Astrocyte (in vitro differentiated cells and primary cell): ENCODE measurements around the gene SATB2. TPM values are rescaled to one million over a fixed set of nuclear protein-coding genes. Genes with fewer than 3 reads are reported as not detected.

Experiments
- DNase-seq: peaks from one replicate; pipeline ENCODE4 v3.0.0-alpha.2; 2010; ENCODE audit warnings: low read depth
- FAIRE-seq: peaks from 2 replicates; lab custom pipeline; 2011; peaks lifted over from hg19 to GRCh38; lab: Jason Lieb, UNC
- H2AFZ ChIP-seq: 2 replicates; pipeline ENCODE4 v1.6.0; 2012; ENCODE audit warnings: low read depth, low read length, inconsistent platforms
- H3K27ac ChIP-seq: 2 replicates; pipeline ENCODE4 v1.5.1; 2011; ENCODE audit warnings: low read depth, low read length, inconsistent platforms
- H3K27me3 ChIP-seq: 2 replicates; pipeline ENCODE4 v1.6.0; 2011; ENCODE audit warnings: low read length, inconsistent platforms; ENCODE audit not compliant: insufficient read depth
- H3K36me3 ChIP-seq: 2 replicates; pipeline ENCODE4 v1.5.1; 2011; ENCODE audit warnings: low read length, inconsistent platforms; ENCODE audit not compliant: insufficient read depth
- H3K4me1 ChIP-seq: 2 replicates; pipeline ENCODE4 v1.5.1; 2011; ENCODE audit warnings: low read length, inconsistent platforms; ENCODE audit not compliant: insufficient read depth
- H3K4me2 ChIP-seq: 2 replicates; pipeline ENCODE4 v1.6.0; 2012; ENCODE audit warnings: low read length, inconsistent platforms
- H3K4me3 ChIP-seq: 2 replicates; pipeline ENCODE4 v1.5.1; 2011; ENCODE audit warnings: low read depth, mild to moderate bottlenecking, low read length, inconsistent platforms; ENCODE audit not compliant: insufficient read depth
- H3K79me2 ChIP-seq: 2 replicates; pipeline ENCODE4 v1.6.0; 2012; ENCODE audit warnings: mild to moderate bottlenecking, low read length, inconsistent platforms; ENCODE audit not compliant: insufficient read depth
- H3K9ac ChIP-seq: 2 replicates; pipeline ENCODE4 v1.6.0; 2012; ENCODE audit warnings: mild to moderate bottlenecking, low read length, inconsistent platforms
- H3K9me3 ChIP-seq: 2 replicates; pipeline ENCODE4 v1.5.1; 2012; ENCODE audit warnings: low read depth, mild to moderate bottlenecking, low read length, inconsistent platforms; ENCODE audit not compliant: insufficient read depth
- H4K20me1 ChIP-seq: 2 replicates; pipeline ENCODE4 v1.6.0; 2012; ENCODE audit warnings: low read length, inconsistent platforms; ENCODE audit not compliant: insufficient read depth
- H3K27ac Mint-ChIP-seq: one replicate; pipeline ENCODE4 v1.8.0; 2021; ENCODE audit warnings: mild to moderate bottlenecking, mixed read lengths; ENCODE audit not compliant: unreplicated experiment
- H3K27me3 Mint-ChIP-seq: one replicate; pipeline ENCODE4 v1.8.0; 2021; ENCODE audit warnings: low read depth, mixed read lengths; ENCODE audit not compliant: unreplicated experiment
- H3K36me3 Mint-ChIP-seq: one replicate; pipeline ENCODE4 v1.8.0; 2021; ENCODE audit warnings: low read depth, mixed read lengths; ENCODE audit not compliant: unreplicated experiment
- H3K4me1 Mint-ChIP-seq: one replicate; pipeline ENCODE4 v1.8.0; 2021; ENCODE audit warnings: low read depth, mixed read lengths; ENCODE audit not compliant: unreplicated experiment
- H3K4me3 Mint-ChIP-seq: one replicate; pipeline ENCODE4 v1.8.0; 2021; ENCODE audit warnings: mild to moderate bottlenecking, moderate library complexity, mixed read lengths; ENCODE audit not compliant: unreplicated experiment
- H3K9me3 Mint-ChIP-seq: one replicate; pipeline ENCODE4 v1.8.0; 2021; ENCODE audit warnings: mild to moderate bottlenecking, mixed read lengths; ENCODE audit not compliant: unreplicated experiment
- CTCF ChIP-seq: IDR thresholded peaks from 2 replicates; pipeline ENCODE4 v1.5.1; 2011; ENCODE audit warnings: low read depth, mild to moderate bottlenecking, inconsistent platforms, low read length, moderate library complexity; ENCODE audit not compliant: insufficient read depth
- EZH2 ChIP-seq: IDR thresholded peaks from 2 replicates; pipeline ENCODE4 v1.6.1; 2012; ENCODE audit warnings: mild to moderate bottlenecking, low read length, inconsistent platforms; ENCODE audit not compliant: insufficient read depth
- total RNA-seq: library from RNA; stranded (reverse); gene quantifications from 2 replicates; pipeline ENCODE4 v1.2.1, GENCODE V29; 2021

Gene SATB2
- total RNA-seq, 1 donor from 2014 or later, result 12.3 TPM

- no peak overlapping the region for H3K27ac Mint-ChIP-seq
Measured at GRCh38 chr2:199220920-199221319, 236.8 kb downstream of the SATB2 start.

GRCh38 chr2:199219551-199219950 is 238.2 kb downstream of the SATB2 start:
- H2AFZ ChIP-seq, result no peak overlapping the region
- H4K20me1 ChIP-seq, result no peaks in the 10 kb centered on the region
- no peak overlapping the region for H3K4me3 Mint-ChIP-seq
- H3K79me2 ChIP-seq, result no peaks in the 10 kb centered on the region
- H3K27ac Mint-ChIP-seq, result no peak overlapping the region
- no peak overlapping the region for H3K9ac ChIP-seq
- H3K9me3 ChIP-seq, result no peaks in the 10 kb centered on the region
- H3K4me1 ChIP-seq, result no peaks in the 10 kb centered on the region
- no peaks in the 10 kb centered on the region for H3K4me1 Mint-ChIP-seq
- no peak overlapping the region for H3K27ac ChIP-seq
- H3K4me3 ChIP-seq, result no peak overlapping the region
- H3K9me3 Mint-ChIP-seq, result peaks cover 7% of the 10 kb centered on the region
- no peaks in the 10 kb centered on the region for H3K27me3 ChIP-seq
- TF ChIP-seq CTCF (no peak), EZH2 (no peak)
- H3K4me2 ChIP-seq, result no peak overlapping the region
- H3K27me3 Mint-ChIP-seq, result no peaks in the 10 kb centered on the region
- no peaks in the 10 kb centered on the region for H3K36me3 ChIP-seq
- FAIRE-seq (no peak), DNase-seq (no peak)
- H3K36me3 Mint-ChIP-seq, result no peaks in the 10 kb centered on the region

More at GRCh38 chr2:199220920-199221319, 236.8 kb downstream of the SATB2 start:
- H3K36me3 ChIP-seq, result no peaks in the 10 kb centered on the region
- DNase-seq (no peak), FAIRE-seq (no peak)
- no peak for TF ChIP-seq CTCF
- no peak for TF ChIP-seq EZH2
- no peaks in the 10 kb centered on the region for H3K36me3 Mint-ChIP-seq
- no peak overlapping the region for H3K4me3 Mint-ChIP-seq
- no peak overlapping the region for H3K4me3 ChIP-seq
- no peaks in the 10 kb centered on the region for H3K4me1 Mint-ChIP-seq
- H3K79me2 ChIP-seq, result no peaks in the 10 kb centered on the region
- no peak overlapping the region for H3K9ac ChIP-seq
- no peak overlapping the region for H3K27ac ChIP-seq
- no peak overlapping the region for H3K4me2 ChIP-seq
- H2AFZ ChIP-seq, result no peak overlapping the region
- no peaks in the 10 kb centered on the region for H3K9me3 ChIP-seq
- H4K20me1 ChIP-seq, result no peaks in the 10 kb centered on the region
- no peaks in the 10 kb centered on the region for H3K4me1 ChIP-seq
- H3K27me3 Mint-ChIP-seq, result no peaks in the 10 kb centered on the region
- H3K9me3 Mint-ChIP-seq, result peaks cover 8% of the 10 kb centered on the region
- no peaks in the 10 kb centered on the region for H3K27me3 ChIP-seq
